NCI-H2171 (cell line): ENCODE measurements around the gene CYTH1.

Experiments
- DNase-seq: peaks from one replicate; lab custom pipeline; 2025; lab: John Stamatoyannopoulos, UW

CYTH1 gene

GRCh38 chr17:78669256-78669974, 112.7 kb downstream of the CYTH1 start:
- no peak for DNase-seq

- no peak for DNase-seq
Observed at GRCh38 chr17:78668847-78669246, 113.2 kb downstream of the CYTH1 start.

- no peak for DNase-seq
Observed at GRCh38 chr17:78667741-78668640, 114.1 kb downstream of the CYTH1 start.

- no peak for DNase-seq
Observed at GRCh38 chr17:78667091-78667490, 115.0 kb downstream of the CYTH1 start.

- no peak for DNase-seq
Observed at GRCh38 chr17:78665952-78666920, 115.8 kb downstream of the CYTH1 start.

- no peak for DNase-seq
Observed at GRCh38 chr17:78665387-78665951, 116.6 kb downstream of the CYTH1 start.

- no peak for DNase-seq
Observed at GRCh38 chr17:78664476-78665386, 117.3 kb downstream of the CYTH1 start.

GRCh38 chr17:78661093-78661770, 120.8 kb downstream of the CYTH1 start:
- DNase-seq = no peak

- DNase-seq = no peak
Observed at GRCh38 chr17:78659546-78659945, 122.5 kb downstream of the CYTH1 start.

GRCh38 chr17:78658281-78658785, 123.7 kb downstream of the CYTH1 start:
- no peak for DNase-seq

- DNase-seq = no peak
Observed at GRCh38 chr17:78655251-78655940, 126.7 kb downstream of the CYTH1 start.

- DNase-seq = no peak
Observed at GRCh38 chr17:78654325-78654724, 127.7 kb downstream of the CYTH1 start.

GRCh38 chr17:78653382-78653781, 128.7 kb downstream of the CYTH1 start:
- no peak for DNase-seq

- no peak for DNase-seq
Observed at GRCh38 chr17:78652913-78653312, 129.2 kb downstream of the CYTH1 start.

GRCh38 chr17:78652024-78652423, 130.0 kb downstream of the CYTH1 start:
- no peak for DNase-seq

- DNase-seq = no peak
Observed at GRCh38 chr17:78651554-78651953, 130.5 kb downstream of the CYTH1 start.

GRCh38 chr17:78650093-78650715, 131.9 kb downstream of the CYTH1 start:
- DNase-seq = no peak

GRCh38 chr17:78648293-78648692, 133.8 kb downstream of the CYTH1 start:
- DNase-seq = no peak

GRCh38 chr17:78647032-78647431, 135.0 kb downstream of the CYTH1 start:
- DNase-seq = no peak
